HG03558 (cell line): ENCODE measurements around the gene ARHGAP4.

Source experiments
- ATAC-seq: cut with Tn5 transposase; IDR thresholded peaks from one replicate; pipeline ENCODE4 v1.9.1; 2021; ENCODE audit warnings: moderate number of reproducible peaks; ENCODE audit not compliant: unreplicated experiment; ENCODE audit errors: extremely low read depth

Gene ARHGAP4

GRCh38 chrX:153871451-153871850 lies 54.6 kb downstream of the ARHGAP4 start:
- ATAC-seq, result no peak

- no peak for ATAC-seq
These were observed 55.2 kb downstream of the ARHGAP4 start for GRCh38 chrX:153870791-153871360.

- no peak for ATAC-seq
These were observed 55.8 kb downstream of the ARHGAP4 start for GRCh38 chrX:153870288-153870690.

- ATAC-seq, result no peak
These were observed 56.4 kb downstream of the ARHGAP4 start for GRCh38 chrX:153869473-153870287.

GRCh38 chrX:153868576-153869472 lies 57.2 kb downstream of the ARHGAP4 start:
- ATAC-seq, result no peak

- no peak for ATAC-seq
These were observed 58.4 kb downstream of the ARHGAP4 start for GRCh38 chrX:153867671-153868070.

- ATAC-seq, result no peak
These were observed 58.9 kb downstream of the ARHGAP4 start for GRCh38 chrX:153867139-153867538.

- ATAC-seq, result no peak
These were observed 59.6 kb downstream of the ARHGAP4 start for GRCh38 chrX:153866302-153867019.

GRCh38 chrX:153865685-153866084 lies 60.4 kb downstream of the ARHGAP4 start:
- ATAC-seq, result no peak

GRCh38 chrX:153865321-153865580 lies 60.8 kb downstream of the ARHGAP4 start:
- ATAC-seq, result no peak

- ATAC-seq, result no peak
These were observed 61.3 kb downstream of the ARHGAP4 start for GRCh38 chrX:153864561-153865320.

GRCh38 chrX:153864101-153864500 lies 62.0 kb downstream of the ARHGAP4 start:
- ATAC-seq, result no peak

- ATAC-seq, result no peak
These were observed 62.6 kb downstream of the ARHGAP4 start for GRCh38 chrX:153863251-153863991.

- no peak for ATAC-seq
These were observed 63.5 kb downstream of the ARHGAP4 start for GRCh38 chrX:153862369-153863250.

- ATAC-seq, result no peak
These were observed 64.2 kb downstream of the ARHGAP4 start for GRCh38 chrX:153861733-153862310.

- ATAC-seq, result no peak
These were observed 64.9 kb downstream of the ARHGAP4 start for GRCh38 chrX:153861151-153861550.
